Stimulated activated CD8-positive, alpha-beta memory T cell treated with anti-CD3 and anti-CD28 coated beads, Interleukin-12 subunit alpha, Interleukin-12 subunit beta, amount 100 ng/mL, for 4 hours (primary cell): Measurements from ENCODE around the gene PLXNA4.

ENCODE experiments used
- DNase-seq: peaks from one replicate; pipeline ENCODE4 v3.0.0-alpha.2; 2020; ENCODE audit warnings: low read depth

PLXNA4 gene

GRCh38 chr7:132561763-132562162 is 14.5 kb downstream of the PLXNA4 start:
- DNase-seq, result no peak

- DNase-seq, result no peak
Observed at GRCh38 chr7:132560825-132561529, 15.3 kb downstream of the PLXNA4 start.

- DNase-seq, result no peak
Observed at GRCh38 chr7:132560105-132560504, 16.2 kb downstream of the PLXNA4 start.

GRCh38 chr7:132558815-132559214 is 17.5 kb downstream of the PLXNA4 start:
- no peak for DNase-seq

- no peak for DNase-seq
Observed at GRCh38 chr7:132557489-132558044, 18.7 kb downstream of the PLXNA4 start.

GRCh38 chr7:132554446-132554845 is 21.8 kb downstream of the PLXNA4 start:
- no peak for DNase-seq

- no peak for DNase-seq
Observed at GRCh38 chr7:132553031-132553430, 23.2 kb downstream of the PLXNA4 start.

GRCh38 chr7:132551886-132552285 is 24.4 kb downstream of the PLXNA4 start:
- no peak for DNase-seq

GRCh38 chr7:132551439-132551838 is 24.8 kb downstream of the PLXNA4 start:
- no peak for DNase-seq

GRCh38 chr7:132548489-132549078 is 27.7 kb downstream of the PLXNA4 start:
- no peak for DNase-seq

- no peak for DNase-seq
Observed at GRCh38 chr7:132547821-132548220, 28.4 kb downstream of the PLXNA4 start.

- no peak for DNase-seq
Observed at GRCh38 chr7:132546366-132547127, 29.7 kb downstream of the PLXNA4 start.

GRCh38 chr7:132545756-132546155 is 30.5 kb downstream of the PLXNA4 start:
- DNase-seq, result no peak

GRCh38 chr7:132544999-132545398 is 31.3 kb downstream of the PLXNA4 start:
- DNase-seq, result no peak

- DNase-seq, result no peak
Observed at GRCh38 chr7:132544025-132544424, 32.2 kb downstream of the PLXNA4 start.

GRCh38 chr7:132542895-132543294 is 33.4 kb downstream of the PLXNA4 start:
- no peak for DNase-seq

GRCh38 chr7:132541656-132542055 is 34.6 kb downstream of the PLXNA4 start:
- no peak for DNase-seq

- no peak for DNase-seq
Observed at GRCh38 chr7:132537456-132538145, 38.7 kb downstream of the PLXNA4 start.

- DNase-seq, result no peak
Observed at GRCh38 chr7:132536654-132537395, 39.4 kb downstream of the PLXNA4 start.

- no peak for DNase-seq
Observed at GRCh38 chr7:132533916-132534315, 42.4 kb downstream of the PLXNA4 start.

GRCh38 chr7:132532281-132532680 is 44.0 kb downstream of the PLXNA4 start:
- DNase-seq, result no peak

- DNase-seq, result no peak
Observed at GRCh38 chr7:132531562-132531961, 44.7 kb downstream of the PLXNA4 start.
